HG03135 (cell line): ENCODE measurements around the gene AKAP11.

ENCODE experiments used
- ATAC-seq: cut with Tn5 transposase; IDR thresholded peaks from one replicate; pipeline ENCODE4 v1.9.1; 2021; ENCODE audit warnings: mild to moderate bottlenecking, moderate library complexity; ENCODE audit not compliant: unreplicated experiment

Gene AKAP11

GRCh38 chr13:42370229-42370628 is 98.3 kb downstream of the AKAP11 start:
- ATAC-seq: no peak
